Osteoblast (primary cell): ENCODE data around the gene ADAMTS19. TPM values are rescaled to one million over a fixed set of nuclear protein-coding genes. Genes with fewer than 3 reads are reported as not detected.

ENCODE experiments used
- DNase-seq: peaks from one replicate; pipeline ENCODE4 v3.0.0; 2011; ENCODE audit warnings: low spot score, mixed read lengths; ENCODE audit not compliant: insufficient read length; ENCODE audit errors: missing footprints
- H2AFZ ChIP-seq: 2 replicates; pipeline ENCODE4 v1.6.0; 2011; ENCODE audit warnings: mild to moderate bottlenecking, low read length
- H3K27ac ChIP-seq: 2 replicates; pipeline ENCODE4 v1.5.1; 2011; ENCODE audit warnings: mild to moderate bottlenecking, low read depth, low read length, moderate library complexity
- H3K27me3 ChIP-seq: 2 replicates; pipeline ENCODE4 v1.6.0; 2012; ENCODE audit warnings: mild to moderate bottlenecking, control low read depth, inconsistent platforms, low read length, moderate library complexity; ENCODE audit not compliant: insufficient read depth
- H3K36me3 ChIP-seq: 2 replicates; pipeline ENCODE4 v1.5.1; 2011; ENCODE audit warnings: mild to moderate bottlenecking, low read length, control low read depth, moderate library complexity; ENCODE audit not compliant: insufficient read depth
- H3K4me1 ChIP-seq: 2 replicates; pipeline ENCODE4 v1.5.1; 2011; ENCODE audit warnings: mild to moderate bottlenecking, low read length, control low read depth, moderate library complexity; ENCODE audit not compliant: insufficient read depth
- H3K4me2 ChIP-seq: 2 replicates; pipeline ENCODE4 v1.6.0; 2011; ENCODE audit warnings: mild to moderate bottlenecking, low read length; ENCODE audit not compliant: insufficient read depth
- H3K4me3 ChIP-seq: fragments of 200-600 bp; sonication (generic); 3 replicates; pipeline ENCODE4 v1.5.1; 2012; ENCODE audit warnings: mild to moderate bottlenecking, low read length, inconsistent platforms; ENCODE audit not compliant: insufficient read depth
- H3K79me2 ChIP-seq: 2 replicates; pipeline ENCODE4 v1.6.0; 2012; ENCODE audit warnings: mild to moderate bottlenecking, low read length, control low read depth, inconsistent platforms; ENCODE audit not compliant: insufficient read depth
- H3K9me3 ChIP-seq: 2 replicates; pipeline ENCODE4 v1.5.1; 2011; ENCODE audit warnings: low read depth, low read length, control low read depth
- H4K20me1 ChIP-seq: 2 replicates; pipeline ENCODE4 v1.6.0; 2012; ENCODE audit warnings: mild to moderate bottlenecking, low read length, control low read depth; ENCODE audit not compliant: insufficient read depth
- CTCF ChIP-seq: IDR thresholded peaks from 2 replicates; pipeline ENCODE4 v1.5.1; 2011; ENCODE audit warnings: mild to moderate bottlenecking, low read depth, low read length, moderate library complexity; ENCODE audit errors: extremely low read depth
- total RNA-seq: library from RNA; depleted of rRNA; stranded (reverse); fragments of >200 nt; gene quantifications from 2 replicates; pipeline ENCODE4 v1.2.3, GENCODE V29; 2012

The ADAMTS19 gene, protein sequence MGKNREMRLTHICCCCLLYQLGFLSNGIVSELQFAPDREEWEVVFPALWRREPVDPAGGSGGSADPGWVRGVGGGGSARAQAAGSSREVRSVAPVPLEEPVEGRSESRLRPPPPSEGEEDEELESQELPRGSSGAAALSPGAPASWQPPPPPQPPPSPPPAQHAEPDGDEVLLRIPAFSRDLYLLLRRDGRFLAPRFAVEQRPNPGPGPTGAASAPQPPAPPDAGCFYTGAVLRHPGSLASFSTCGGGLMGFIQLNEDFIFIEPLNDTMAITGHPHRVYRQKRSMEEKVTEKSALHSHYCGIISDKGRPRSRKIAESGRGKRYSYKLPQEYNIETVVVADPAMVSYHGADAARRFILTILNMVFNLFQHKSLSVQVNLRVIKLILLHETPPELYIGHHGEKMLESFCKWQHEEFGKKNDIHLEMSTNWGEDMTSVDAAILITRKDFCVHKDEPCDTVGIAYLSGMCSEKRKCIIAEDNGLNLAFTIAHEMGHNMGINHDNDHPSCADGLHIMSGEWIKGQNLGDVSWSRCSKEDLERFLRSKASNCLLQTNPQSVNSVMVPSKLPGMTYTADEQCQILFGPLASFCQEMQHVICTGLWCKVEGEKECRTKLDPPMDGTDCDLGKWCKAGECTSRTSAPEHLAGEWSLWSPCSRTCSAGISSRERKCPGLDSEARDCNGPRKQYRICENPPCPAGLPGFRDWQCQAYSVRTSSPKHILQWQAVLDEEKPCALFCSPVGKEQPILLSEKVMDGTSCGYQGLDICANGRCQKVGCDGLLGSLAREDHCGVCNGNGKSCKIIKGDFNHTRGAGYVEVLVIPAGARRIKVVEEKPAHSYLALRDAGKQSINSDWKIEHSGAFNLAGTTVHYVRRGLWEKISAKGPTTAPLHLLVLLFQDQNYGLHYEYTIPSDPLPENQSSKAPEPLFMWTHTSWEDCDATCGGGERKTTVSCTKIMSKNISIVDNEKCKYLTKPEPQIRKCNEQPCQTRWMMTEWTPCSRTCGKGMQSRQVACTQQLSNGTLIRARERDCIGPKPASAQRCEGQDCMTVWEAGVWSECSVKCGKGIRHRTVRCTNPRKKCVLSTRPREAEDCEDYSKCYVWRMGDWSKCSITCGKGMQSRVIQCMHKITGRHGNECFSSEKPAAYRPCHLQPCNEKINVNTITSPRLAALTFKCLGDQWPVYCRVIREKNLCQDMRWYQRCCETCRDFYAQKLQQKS
- total RNA-seq = not detected in 2 replicates

DNA sequence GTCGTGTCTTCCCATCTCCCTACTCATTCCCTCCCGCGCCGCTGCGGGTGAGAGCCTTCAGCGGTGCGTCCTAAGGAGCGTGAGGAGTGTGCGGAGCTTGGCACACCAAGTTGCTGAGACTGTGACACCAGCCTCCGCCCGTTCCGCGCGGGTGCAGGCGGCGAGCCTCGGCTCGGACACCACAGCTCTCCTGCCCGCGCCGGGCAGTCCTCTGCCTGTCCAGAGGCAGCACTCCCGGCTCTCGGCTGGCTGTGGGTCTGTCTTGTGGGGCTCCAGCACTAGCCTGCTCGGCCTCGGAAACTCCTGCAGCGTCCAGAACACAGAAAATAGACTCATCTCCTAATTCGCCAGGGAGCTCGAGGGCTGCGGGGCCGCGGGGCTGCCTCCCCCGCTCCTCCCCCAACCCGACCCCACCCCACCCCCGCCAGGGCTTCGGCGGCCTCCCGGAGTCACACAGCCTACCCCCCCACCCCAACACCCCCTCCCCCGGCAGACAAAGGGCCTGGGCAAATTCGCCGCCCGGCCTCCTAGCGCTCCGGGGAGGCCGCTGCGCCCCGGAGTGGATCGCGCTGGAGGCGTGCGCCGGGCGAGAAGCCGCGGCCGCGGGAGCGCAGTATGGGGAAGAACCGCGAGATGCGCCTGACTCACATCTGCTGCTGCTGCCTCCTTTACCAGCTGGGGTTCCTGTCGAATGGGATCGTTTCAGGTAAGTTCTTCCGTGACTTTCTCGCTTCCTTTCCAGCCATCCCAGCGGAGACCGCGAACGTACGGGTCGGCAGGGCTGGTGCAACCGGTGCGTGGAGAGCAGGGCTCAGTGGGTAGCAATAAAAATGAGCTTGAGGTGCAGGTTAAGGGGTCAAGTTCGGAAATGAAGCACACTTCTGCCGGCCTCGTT is at the start of gene ADAMTS19:
TSS of gene ADAMTS19 (plus strand) at position 522 of the 895 bp plus-strand sequence. CDS start at position 616, 94 bp downstream.
- Histone ChIP-seq H2AFZ (peak within 1 kb of the TSS; percentile 47), H3K9me3 (no peaks in the 10 kb centered on the region), H3K27ac (no peak within 1 kb of the TSS), H4K20me1 (no peaks in the 10 kb centered on the region), H3K79me2 (no peaks in the 10 kb centered on the region), H3K4me1 (peaks cover 4% of the 10 kb centered on the region), H3K4me3 (peak within 1 kb of the TSS; percentile 33), H3K27me3 (peaks cover 10% of the 10 kb centered on the region), H3K36me3 (no peaks in the 10 kb centered on the region), H3K4me2 (peak within 1 kb of the TSS; percentile 56)
- TF ChIP-seq CTCF = no peak
- DNase-seq = peak; percentile 97

DNA sequence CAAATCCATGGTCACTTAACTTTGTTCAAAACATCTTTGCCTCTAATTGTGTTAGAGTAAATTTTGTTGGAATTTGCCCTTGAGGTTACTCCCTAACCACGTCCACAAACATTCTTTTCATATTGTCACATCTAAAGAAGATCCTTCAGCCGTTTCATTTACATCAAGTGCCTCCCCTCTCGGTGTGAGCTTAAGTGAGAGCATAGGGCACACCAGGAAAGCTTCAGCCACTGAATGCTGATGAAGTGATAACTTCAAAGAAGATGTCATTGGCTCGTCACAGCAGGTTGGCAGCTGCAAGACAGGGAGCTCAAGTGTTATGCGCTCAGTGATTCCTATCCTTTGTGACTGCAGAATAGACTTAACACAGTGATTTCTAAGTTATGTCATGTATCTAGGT is 49.6 kb upstream of the ADAMTS19 start:
- no peaks in the 10 kb centered on the region for H3K9me3 ChIP-seq
- no peak for DNase-seq
- no peak overlapping the region for H3K4me2 ChIP-seq
- H4K20me1 ChIP-seq = no peaks in the 10 kb centered on the region
- H3K27me3 ChIP-seq = no peaks in the 10 kb centered on the region
- no peak overlapping the region for H2AFZ ChIP-seq
- no peak overlapping the region for H3K4me3 ChIP-seq
- no peak for TF ChIP-seq CTCF
- no peak overlapping the region for H3K27ac ChIP-seq
- H3K79me2 ChIP-seq = no peaks in the 10 kb centered on the region
- no peaks in the 10 kb centered on the region for H3K4me1 ChIP-seq
- H3K36me3 ChIP-seq = no peaks in the 10 kb centered on the region

DNA sequence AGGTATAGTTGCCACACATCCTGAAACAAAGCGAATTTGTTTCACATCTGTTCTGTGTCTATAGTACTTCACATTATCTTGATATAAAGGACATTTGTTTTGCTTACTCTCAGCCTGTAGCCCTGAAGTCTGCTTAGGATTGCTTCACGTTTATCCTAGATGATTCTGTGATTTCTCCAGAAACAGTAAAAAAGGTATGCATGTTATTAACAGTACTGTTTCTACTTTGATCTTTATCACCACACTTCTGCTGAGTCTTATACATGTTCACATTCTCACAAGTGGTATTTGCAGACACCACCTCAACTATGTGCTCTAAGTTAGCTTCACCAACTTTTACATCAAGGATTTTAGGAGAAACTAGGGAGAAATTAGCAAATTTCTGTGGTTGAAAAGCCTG is 47.4 kb upstream of the ADAMTS19 start:
- no peak overlapping the region for H3K4me2 ChIP-seq
- DNase-seq = no peak

More for the DNA sequence above, 47.4 kb upstream of the ADAMTS19 start:
- H3K4me3 ChIP-seq = no peak overlapping the region
- no peaks in the 10 kb centered on the region for H3K27me3 ChIP-seq
- no peaks in the 10 kb centered on the region for H3K36me3 ChIP-seq
- no peaks in the 10 kb centered on the region for H3K9me3 ChIP-seq
- H4K20me1 ChIP-seq = no peaks in the 10 kb centered on the region
- H3K79me2 ChIP-seq = no peaks in the 10 kb centered on the region
- no peak overlapping the region for H2AFZ ChIP-seq
- H3K4me1 ChIP-seq = no peaks in the 10 kb centered on the region
- no peak overlapping the region for H3K27ac ChIP-seq
- no peak for TF ChIP-seq CTCF
